ENCODE measurements around the gene TUBB.

DNA sequence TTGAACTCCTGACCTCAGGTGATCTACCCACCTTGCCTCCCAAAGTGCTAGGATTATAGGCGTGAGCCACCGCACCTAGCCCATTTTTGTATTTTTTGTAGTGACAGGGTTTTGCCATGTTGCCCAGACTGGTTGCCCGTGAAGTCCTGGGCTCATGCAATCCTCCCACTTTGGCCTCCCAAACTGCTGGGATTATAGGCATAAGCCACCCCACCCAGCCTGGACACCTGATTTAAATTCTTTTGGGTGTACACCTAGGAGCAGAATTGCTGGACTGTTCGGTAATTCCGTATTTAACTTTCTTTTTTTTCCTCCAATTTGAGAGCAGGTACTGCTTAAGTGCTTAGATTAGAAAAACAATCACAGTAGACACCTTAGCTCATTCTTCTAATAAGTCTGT is 23.7 kb upstream of the TUBB start:
- TF ChIP-seq CTCF (IDR thresholded peaks at IDR 0.05; ENCODE audit: low read length): no peak
- TF ChIP-seq EZH2phosphoT487 (IDR thresholded peaks at IDR 0.05; ENCODE audit: low read length): no peak
- TF ChIP-seq EZH2 (optimal IDR thresholded peaks at IDR 0.05; ENCODE audit: low read depth, low read length): no peak
